ENCODE results near the gene CCL24.

- TF ChIP-seq, protein P1, sequence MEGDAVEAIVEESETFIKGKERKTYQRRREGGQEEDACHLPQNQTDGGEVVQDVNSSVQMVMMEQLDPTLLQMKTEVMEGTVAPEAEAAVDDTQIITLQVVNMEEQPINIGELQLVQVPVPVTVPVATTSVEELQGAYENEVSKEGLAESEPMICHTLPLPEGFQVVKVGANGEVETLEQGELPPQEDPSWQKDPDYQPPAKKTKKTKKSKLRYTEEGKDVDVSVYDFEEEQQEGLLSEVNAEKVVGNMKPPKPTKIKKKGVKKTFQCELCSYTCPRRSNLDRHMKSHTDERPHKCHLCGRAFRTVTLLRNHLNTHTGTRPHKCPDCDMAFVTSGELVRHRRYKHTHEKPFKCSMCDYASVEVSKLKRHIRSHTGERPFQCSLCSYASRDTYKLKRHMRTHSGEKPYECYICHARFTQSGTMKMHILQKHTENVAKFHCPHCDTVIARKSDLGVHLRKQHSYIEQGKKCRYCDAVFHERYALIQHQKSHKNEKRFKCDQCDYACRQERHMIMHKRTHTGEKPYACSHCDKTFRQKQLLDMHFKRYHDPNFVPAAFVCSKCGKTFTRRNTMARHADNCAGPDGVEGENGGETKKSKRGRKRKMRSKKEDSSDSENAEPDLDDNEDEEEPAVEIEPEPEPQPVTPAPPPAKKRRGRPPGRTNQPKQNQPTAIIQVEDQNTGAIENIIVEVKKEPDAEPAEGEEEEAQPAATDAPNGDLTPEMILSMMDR (IDR thresholded peaks at IDR 0.05) = no peak
- TF ChIP-seq POLR2A (IDR thresholded peaks at IDR 0.05) = no peak
Observed at GRCh38 chr7:75796420-75796819, 17.2 kb downstream of the CCL24 start.

Measured in right lobe of liver (tissue), 4 donors.